Gastroesophageal sphincter (tissue), 4 donors: ENCODE measurements around the gene NGDN. TPM values are rescaled to one million over a fixed set of nuclear protein-coding genes. Genes with fewer than 3 reads are reported as not detected.

Source experiments
- ATAC-seq: fragments of 150-250 bp; one replicate; pipeline ENCODE4 v1.9.1; 2016; ENCODE audit warnings: mild to moderate bottlenecking, moderate library complexity
- H3K27ac ChIP-seq, 4 donors: fragments of 200-600 bp; sonication (generic) in 3 of 4; 1 replicate in 3 of 4; 2 replicates in 1 of 4; pipeline ENCODE4 v1.5.1; 2016 to 2019
- H3K27me3 ChIP-seq: fragments of 200-600 bp; sonication (generic); one replicate; pipeline ENCODE4 v1.5.1; 2019
- H3K36me3 ChIP-seq, 2 donors: fragments of 200-600 bp; sonication (generic); one replicate each; pipeline ENCODE4 v1.5.1; 2019; ENCODE audit warnings: control low read depth in 1 of 2
- H3K4me1 ChIP-seq, 3 donors: fragments of 200-600 bp; sonication (generic); 1 replicate in 2 of 3; 2 replicates in 1 of 3; pipeline ENCODE4 v1.5.1; 2016 to 2019; ENCODE audit warnings: control low read depth in 2 of 3
- H3K4me3 ChIP-seq, 2 donors: fragments of 200-600 bp; sonication (generic); one replicate each; pipeline ENCODE4 v1.5.1; 2019; ENCODE audit warnings: mild to moderate bottlenecking in 1 of 2, moderate library complexity in 1 of 2
- H3K9me3 ChIP-seq, 3 donors: fragments of 200-600 bp; sonication (generic); one replicate each; pipeline ENCODE4 v1.5.1; 2017 to 2019; ENCODE audit warnings: control low read depth in 2 of 3
- EP300 ChIP-seq: sonication (generic); formaldehyde crosslinking; IDR thresholded peaks from one replicate; pipeline ENCODE4 v1.6.1; 2017; ENCODE audit warnings: antibody characterized with exemption, mild to moderate bottlenecking
- POLR2A ChIP-seq, 2 donors: fragments of 450-650 bp; IDR thresholded peaks; one replicate each; pipeline ENCODE4 v1.6.1; 2017; ENCODE audit warnings: antibody characterized with exemption in 2 of 2, mild to moderate bottlenecking in 2 of 2, moderate library complexity in 1 of 2
- POLR2AphosphoS5 ChIP-seq: sonication (generic); formaldehyde crosslinking; IDR thresholded peaks from one replicate; pipeline ENCODE4 v1.6.1; 2017; ENCODE audit warnings: antibody characterized with exemption
- WGBS, 2 donors: methylation state at CpG; one replicate each; pipeline ENCODE4 v1.1.5; 2018; ENCODE audit warnings: low coverage in 1 of 2; 5-methylcytosine and 5-hydroxymethylcytosine counted together
- total RNA-seq, 4 donors: library from RNA; depleted of rRNA; stranded (reverse); fragments of >200 nt; gene quantifications; one replicate each; pipeline ENCODE4 v1.1.0, GENCODE V29; 2016
- TF ChIP-seq, protein P1 (sequence below), 4 experiments: fragments of 200-600 bp in 2 of 4; fragments of 450-650 bp in 2 of 4; sonication (generic) in 1 of 4; IDR thresholded peaks; one replicate each; pipeline ENCODE4 v1.5.1; 2017 to 2019; ENCODE audit warnings: antibody characterized with exemption in 4 of 4, mild to moderate bottlenecking in 2 of 4, moderate library complexity in 2 of 4

Gene NGDN
- total RNA-seq, 4 donors from 2014 or later = 22.0 to 47.1 (median 38.1) TPM

DNA sequence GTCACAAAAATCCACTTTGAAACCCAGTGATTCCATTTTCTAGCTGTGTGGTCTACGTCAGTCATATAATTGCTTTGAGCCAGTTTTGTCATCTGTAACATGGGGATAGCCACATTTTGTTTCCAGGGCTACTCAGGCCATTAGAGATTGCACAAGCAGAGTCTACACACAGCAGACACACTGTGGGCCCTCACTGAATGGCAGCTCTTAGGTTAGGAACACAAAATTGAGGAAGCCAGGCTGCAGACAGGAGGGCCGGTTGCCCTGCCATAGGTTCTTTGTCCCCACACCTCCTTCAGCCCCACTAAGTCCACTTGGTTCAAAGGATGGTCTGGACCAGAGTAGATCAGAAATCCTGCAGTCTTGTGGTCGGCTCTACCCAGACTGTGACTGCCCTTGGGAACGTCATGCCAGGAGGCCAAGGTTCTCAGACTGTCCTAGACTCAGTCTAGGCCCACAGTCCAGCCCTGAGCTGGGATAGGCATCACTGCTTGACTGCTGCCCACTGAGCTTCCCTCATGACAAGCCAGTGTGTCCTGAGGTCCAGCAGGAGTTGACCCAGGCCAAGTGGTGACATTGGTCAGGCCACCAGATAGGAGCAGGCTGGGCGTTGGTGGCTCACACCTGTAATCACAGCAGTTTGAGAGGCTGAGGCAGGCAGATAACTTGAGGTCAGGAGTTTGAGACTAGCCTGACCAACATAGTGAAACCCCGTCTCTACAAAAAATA is 30.2 kb upstream of the NGDN start:
- Histone ChIP-seq H3K27me3 (no peaks in the 10 kb centered on the region), H3K27ac (no peak overlapping the region), H3K4me3 (no peak overlapping the region), H3K36me3 (no peaks in the 10 kb centered on the region), H3K9me3 (no peaks in the 10 kb centered on the region), H3K4me1 (peaks cover 0 to 22% (median 0%) of the 10 kb centered on the region in 3 donors)
- no CpG with 5 or more reads among the region's 6 CpGs for WGBS, 2 donors
- TF ChIP-seq POLR2A (IDR thresholded peaks at IDR 0.05) (no peak), EP300 (no peak), POLR2AphosphoS5 (no peak)
- TF ChIP-seq, protein P1, sequence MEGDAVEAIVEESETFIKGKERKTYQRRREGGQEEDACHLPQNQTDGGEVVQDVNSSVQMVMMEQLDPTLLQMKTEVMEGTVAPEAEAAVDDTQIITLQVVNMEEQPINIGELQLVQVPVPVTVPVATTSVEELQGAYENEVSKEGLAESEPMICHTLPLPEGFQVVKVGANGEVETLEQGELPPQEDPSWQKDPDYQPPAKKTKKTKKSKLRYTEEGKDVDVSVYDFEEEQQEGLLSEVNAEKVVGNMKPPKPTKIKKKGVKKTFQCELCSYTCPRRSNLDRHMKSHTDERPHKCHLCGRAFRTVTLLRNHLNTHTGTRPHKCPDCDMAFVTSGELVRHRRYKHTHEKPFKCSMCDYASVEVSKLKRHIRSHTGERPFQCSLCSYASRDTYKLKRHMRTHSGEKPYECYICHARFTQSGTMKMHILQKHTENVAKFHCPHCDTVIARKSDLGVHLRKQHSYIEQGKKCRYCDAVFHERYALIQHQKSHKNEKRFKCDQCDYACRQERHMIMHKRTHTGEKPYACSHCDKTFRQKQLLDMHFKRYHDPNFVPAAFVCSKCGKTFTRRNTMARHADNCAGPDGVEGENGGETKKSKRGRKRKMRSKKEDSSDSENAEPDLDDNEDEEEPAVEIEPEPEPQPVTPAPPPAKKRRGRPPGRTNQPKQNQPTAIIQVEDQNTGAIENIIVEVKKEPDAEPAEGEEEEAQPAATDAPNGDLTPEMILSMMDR (IDR thresholded peaks at IDR 0.05) = no peak
- ATAC-seq = no peak

DNA sequence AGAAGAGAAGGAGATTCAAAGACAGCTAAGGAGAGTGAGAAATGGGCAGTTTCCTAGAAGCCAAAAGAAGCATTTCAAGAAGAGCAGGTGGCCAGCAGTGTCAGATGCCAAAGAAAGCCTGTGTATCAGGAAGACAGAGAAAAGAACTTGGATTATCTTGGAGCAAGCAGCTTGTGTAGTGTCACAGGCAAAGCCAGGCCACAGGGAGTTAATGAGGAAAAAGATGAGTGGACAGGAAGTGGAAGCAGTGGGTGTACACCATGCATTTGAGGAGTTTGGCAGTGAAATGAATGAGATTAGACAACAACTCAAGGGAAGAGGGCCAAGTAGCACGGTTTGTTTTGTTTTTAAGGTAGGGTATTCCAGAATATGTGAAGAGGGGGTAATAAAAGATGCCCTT is 28.4 kb upstream of the NGDN start:
- no peaks in the 10 kb centered on the region for H3K36me3 ChIP-seq
- TF ChIP-seq POLR2AphosphoS5 = no peak
- TF ChIP-seq, protein P1 (IDR thresholded peaks at IDR 0.05) = no peak
- no peak for TF ChIP-seq EP300
- no peak for TF ChIP-seq POLR2A (IDR thresholded peaks at IDR 0.05)
- H3K27me3 ChIP-seq = no peaks in the 10 kb centered on the region
- no peaks in the 10 kb centered on the region for H3K9me3 ChIP-seq
- no peak for ATAC-seq
- WGBS, 2 donors = 9 to 45% methylated on average over 1 of the region's 1 CpG
- peaks cover 0 to 19% (median 0%) of the 10 kb centered on the region in 3 donors for H3K4me1 ChIP-seq
- H3K27ac ChIP-seq = no peak overlapping the region
- H3K4me3 ChIP-seq = no peak overlapping the region

DNA sequence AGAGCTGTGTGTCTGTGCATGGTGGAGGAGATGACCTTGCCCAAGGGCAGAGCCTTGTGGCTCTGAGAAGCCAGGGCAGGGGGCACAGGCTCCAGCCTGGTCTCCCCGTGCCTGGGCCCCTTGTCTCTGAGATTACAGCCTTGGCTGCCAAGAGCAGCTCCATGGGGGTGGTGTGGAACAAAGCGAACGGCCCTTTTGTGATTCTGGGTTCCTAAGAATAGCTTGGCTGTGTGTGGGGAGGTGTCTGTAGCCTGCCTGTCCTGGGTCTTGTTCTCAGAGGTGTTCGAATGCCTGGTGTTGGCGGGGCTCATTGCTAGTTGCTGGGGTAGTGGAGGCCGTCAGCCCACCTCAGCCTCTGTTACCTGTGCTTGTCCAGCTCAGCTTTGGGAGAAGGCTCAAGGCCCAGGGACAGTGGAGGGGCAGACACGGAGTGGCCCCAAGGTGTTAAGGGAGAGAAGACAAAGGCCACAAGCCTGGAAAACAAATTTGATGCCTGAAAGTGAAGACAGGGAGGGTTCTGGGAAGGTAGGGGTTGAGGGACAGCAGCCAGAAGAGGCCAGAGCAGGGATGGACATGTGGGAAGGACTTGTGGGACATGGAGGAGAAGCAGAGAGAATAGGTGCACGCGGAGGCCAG is 26.7 kb upstream of the NGDN start:
- Histone ChIP-seq H3K27me3 (no peaks in the 10 kb centered on the region), H3K4me1 (peaks cover 0 to 8% (median 0%) of the 10 kb centered on the region in 3 donors), H3K9me3 (no peaks in the 10 kb centered on the region), H3K4me3 (no peak overlapping the region), H3K36me3 (no peaks in the 10 kb centered on the region), H3K27ac (no peak overlapping the region)
- ATAC-seq = no peak
- TF ChIP-seq EP300 (no peak), POLR2AphosphoS5 (no peak), POLR2A (IDR thresholded peaks at IDR 0.05) (no peak)
- TF ChIP-seq, protein P1 (IDR thresholded peaks at IDR 0.05) = no peak
- 86 to 91% methylated on average over 2 to 3 of the region's 9 CpGs for WGBS, 2 donors

DNA sequence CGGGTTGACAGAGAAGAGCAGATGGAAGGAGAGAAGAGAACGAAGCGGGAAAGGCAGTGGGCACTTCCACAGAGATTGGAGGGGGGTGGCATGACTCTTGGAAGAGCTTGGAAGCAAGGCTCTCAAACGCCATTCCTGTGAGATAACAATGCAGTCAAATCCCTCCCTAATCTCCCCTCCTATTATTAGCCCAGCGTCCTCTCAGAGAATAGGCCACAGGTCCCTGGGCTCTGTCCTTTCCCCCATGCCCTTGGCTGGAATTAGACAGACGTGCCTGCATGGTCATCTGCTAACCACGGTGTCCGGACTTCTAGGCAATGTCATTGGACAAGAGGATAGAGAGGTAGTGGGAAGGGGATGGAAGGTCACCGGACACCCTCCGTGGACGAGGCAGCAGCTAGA is 26.1 kb upstream of the NGDN start:
- peaks cover 0 to 2% (median 0%) of the 10 kb centered on the region in 3 donors for H3K4me1 ChIP-seq
- H3K4me3 ChIP-seq = no peak overlapping the region
- H3K27me3 ChIP-seq = no peaks in the 10 kb centered on the region
- WGBS, 2 donors = 70 to 80% methylated on average over 3 to 9 of the region's 11 CpGs
- no peaks in the 10 kb centered on the region for H3K9me3 ChIP-seq
- no peak for ATAC-seq
- no peaks in the 10 kb centered on the region for H3K36me3 ChIP-seq
- no peak overlapping the region for H3K27ac ChIP-seq
- TF ChIP-seq EP300 (no peak), POLR2A (IDR thresholded peaks at IDR 0.05) (no peak), POLR2AphosphoS5 (no peak)
- TF ChIP-seq, protein P1 (IDR thresholded peaks at IDR 0.05) = no peak

DNA sequence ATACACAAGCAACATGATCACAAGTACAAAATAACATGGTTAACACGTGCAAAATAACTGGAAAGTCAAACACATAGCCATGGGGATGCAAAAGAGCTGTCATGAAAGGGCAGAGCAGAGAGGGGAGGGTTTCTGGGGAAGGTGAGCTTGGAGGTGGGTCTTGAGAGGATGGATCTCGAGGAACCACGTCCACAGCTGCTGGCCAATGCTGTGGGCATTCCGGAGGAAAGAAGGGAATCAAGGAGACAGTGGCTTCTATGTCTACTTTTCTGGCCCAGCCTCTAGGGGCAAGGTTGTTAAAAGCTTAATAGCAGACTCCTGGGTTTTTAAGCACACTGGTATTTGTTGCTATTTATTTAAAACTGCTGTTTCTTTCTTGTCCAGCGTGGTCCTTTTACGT is 25.6 kb upstream of the NGDN start:
- H3K27ac ChIP-seq = no peak overlapping the region
- 60 to 76% methylated on average over 5 to 6 of the region's 6 CpGs for WGBS, 2 donors
- ATAC-seq = no peak

More for the DNA sequence above, 25.6 kb upstream of the NGDN start:
- Histone ChIP-seq H3K4me1 (no peaks in the 10 kb centered on the region), H3K9me3 (no peaks in the 10 kb centered on the region), H3K27me3 (no peaks in the 10 kb centered on the region), H3K4me3 (no peak overlapping the region), H3K36me3 (no peaks in the 10 kb centered on the region)
- TF ChIP-seq EP300 (no peak), POLR2A (IDR thresholded peaks at IDR 0.05) (no peak), POLR2AphosphoS5 (no peak)
- TF ChIP-seq, protein P1 (IDR thresholded peaks at IDR 0.05) = no peak
